ENCODE data around the gene RPS2.

GRCh38 chr16:1942047-1942809, 22.4 kb downstream of the RPS2 start:
- TF ChIP-seq RARB (CRISPR knock-in tag; IDR thresholded peaks at IDR 0.05) (no peak), ZNF565 (CRISPR knock-in tag; conservative IDR thresholded peaks at IDR 0.05; ENCODE audit: low read depth) (no peak), ZFP3 (CRISPR knock-in tag; IDR thresholded peaks at IDR 0.05) (no peak), CREB5 (CRISPR knock-in tag; IDR thresholded peaks at IDR 0.05; ENCODE audit: low read depth) (no peak), ISL1 (CRISPR knock-in tag; IDR thresholded peaks at IDR 0.05) (no peak), ARNTL (CRISPR knock-in tag; IDR thresholded peaks at IDR 0.05; ENCODE audit: borderline replicate concordance, low read depth) (no peak), ZNF8 (CRISPR knock-in tag; IDR thresholded peaks at IDR 0.05) (no peak), OSR1 (CRISPR knock-in tag; IDR thresholded peaks at IDR 0.05) (no peak), CSDC2 (CRISPR knock-in tag; IDR thresholded peaks at IDR 0.05) (no peak), ZFP30 (CRISPR knock-in tag; IDR thresholded peaks at IDR 0.05) (no peak)
- TF ChIP-seq, protein P1, sequence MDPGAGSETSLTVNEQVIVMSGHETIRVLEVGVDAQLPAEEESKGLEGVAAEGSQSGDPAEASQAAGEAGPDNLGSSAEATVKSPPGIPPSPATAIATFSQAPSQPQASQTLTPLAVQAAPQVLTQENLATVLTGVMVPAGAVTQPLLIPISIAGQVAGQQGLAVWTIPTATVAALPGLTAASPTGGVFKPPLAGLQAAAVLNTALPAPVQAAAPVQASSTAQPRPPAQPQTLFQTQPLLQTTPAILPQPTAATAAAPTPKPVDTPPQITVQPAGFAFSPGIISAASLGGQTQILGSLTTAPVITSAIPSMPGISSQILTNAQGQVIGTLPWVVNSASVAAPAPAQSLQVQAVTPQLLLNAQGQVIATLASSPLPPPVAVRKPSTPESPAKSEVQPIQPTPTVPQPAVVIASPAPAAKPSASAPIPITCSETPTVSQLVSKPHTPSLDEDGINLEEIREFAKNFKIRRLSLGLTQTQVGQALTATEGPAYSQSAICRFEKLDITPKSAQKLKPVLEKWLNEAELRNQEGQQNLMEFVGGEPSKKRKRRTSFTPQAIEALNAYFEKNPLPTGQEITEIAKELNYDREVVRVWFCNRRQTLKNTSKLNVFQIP (CRISPR knock-in tag; IDR thresholded peaks at IDR 0.05; ENCODE audit: borderline replicate concordance, low read depth) = no peak
- TF ChIP-seq, protein P2, sequence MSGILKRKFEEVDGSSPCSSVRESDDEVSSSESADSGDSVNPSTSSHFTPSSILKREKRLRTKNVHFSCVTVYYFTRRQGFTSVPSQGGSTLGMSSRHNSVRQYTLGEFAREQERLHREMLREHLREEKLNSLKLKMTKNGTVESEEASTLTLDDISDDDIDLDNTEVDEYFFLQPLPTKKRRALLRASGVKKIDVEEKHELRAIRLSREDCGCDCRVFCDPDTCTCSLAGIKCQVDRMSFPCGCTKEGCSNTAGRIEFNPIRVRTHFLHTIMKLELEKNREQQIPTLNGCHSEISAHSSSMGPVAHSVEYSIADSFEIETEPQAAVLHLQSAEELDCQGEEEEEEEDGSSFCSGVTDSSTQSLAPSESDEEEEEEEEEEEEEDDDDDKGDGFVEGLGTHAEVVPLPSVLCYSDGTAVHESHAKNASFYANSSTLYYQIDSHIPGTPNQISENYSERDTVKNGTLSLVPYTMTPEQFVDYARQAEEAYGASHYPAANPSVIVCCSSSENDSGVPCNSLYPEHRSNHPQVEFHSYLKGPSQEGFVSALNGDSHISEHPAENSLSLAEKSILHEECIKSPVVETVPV (CRISPR knock-in tag; IDR thresholded peaks at IDR 0.05) = no peak
- TF ChIP-seq, protein P3, sequence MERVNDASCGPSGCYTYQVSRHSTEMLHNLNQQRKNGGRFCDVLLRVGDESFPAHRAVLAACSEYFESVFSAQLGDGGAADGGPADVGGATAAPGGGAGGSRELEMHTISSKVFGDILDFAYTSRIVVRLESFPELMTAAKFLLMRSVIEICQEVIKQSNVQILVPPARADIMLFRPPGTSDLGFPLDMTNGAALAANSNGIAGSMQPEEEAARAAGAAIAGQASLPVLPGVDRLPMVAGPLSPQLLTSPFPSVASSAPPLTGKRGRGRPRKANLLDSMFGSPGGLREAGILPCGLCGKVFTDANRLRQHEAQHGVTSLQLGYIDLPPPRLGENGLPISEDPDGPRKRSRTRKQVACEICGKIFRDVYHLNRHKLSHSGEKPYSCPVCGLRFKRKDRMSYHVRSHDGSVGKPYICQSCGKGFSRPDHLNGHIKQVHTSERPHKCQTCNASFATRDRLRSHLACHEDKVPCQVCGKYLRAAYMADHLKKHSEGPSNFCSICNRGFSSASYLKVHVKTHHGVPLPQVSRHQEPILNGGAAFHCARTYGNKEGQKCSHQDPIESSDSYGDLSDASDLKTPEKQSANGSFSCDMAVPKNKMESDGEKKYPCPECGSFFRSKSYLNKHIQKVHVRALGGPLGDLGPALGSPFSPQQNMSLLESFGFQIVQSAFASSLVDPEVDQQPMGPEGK (CRISPR knock-in tag; IDR thresholded peaks at IDR 0.05; ENCODE audit: borderline replicate concordance) = no peak

Measured in SK-N-SH treated with all-trans-retinoic acid at 6 μM for 48 hours (cell line).